SK-N-SH treated with all-trans-retinoic acid at 6 μM for 48 hours (cell line): Measurements from ENCODE around the gene FBXO22.

ENCODE experiments used
- ATAC-seq: fragments of 200-7000 bp; cut with Tn5 transposase; 3 replicates; pipeline ENCODE4 v1.9.1; 2020; ENCODE audit warnings: mild to moderate bottlenecking, moderate library complexity
- ARNTL ChIP-seq: fragments of 450-650 bp; formaldehyde crosslinking; IDR thresholded peaks from 2 replicates; pipeline ENCODE4 v1.5.0; 2020; ENCODE audit warnings: low read depth, mild to moderate bottlenecking, moderate library complexity, borderline replicate concordance
- ESRRG ChIP-seq: fragments of 250-450 bp; sonication (Bioruptor Pico); IDR thresholded peaks from 2 replicates; pipeline ENCODE4 v1.6.1; 2021; ENCODE audit warnings: mild to moderate bottlenecking
- OSR1 ChIP-seq: fragments of 250-450 bp; sonication (Bioruptor Pico); IDR thresholded peaks from 2 replicates; pipeline ENCODE4 v1.8.0; 2022; ENCODE audit warnings: moderate library complexity, mild to moderate bottlenecking, inconsistent platforms
- TCF4 ChIP-seq: fragments of 250-450 bp; sonication (Bioruptor Pico); IDR thresholded peaks from 2 replicates; pipeline ENCODE4 v1.8.0; 2021; ENCODE audit warnings: mild to moderate bottlenecking, moderate library complexity, borderline replicate concordance
- TOX ChIP-seq: fragments of 250-450 bp; sonication (Bioruptor Pico); IDR thresholded peaks from 2 replicates; pipeline ENCODE4 v1.8.0; 2021; ENCODE audit warnings: mild to moderate bottlenecking, moderate library complexity, borderline replicate concordance
- ZFP3 ChIP-seq: fragments of 250-450 bp; sonication (Bioruptor Pico); IDR thresholded peaks from 2 replicates; pipeline ENCODE4 v1.5.0; 2020; ENCODE audit warnings: mild to moderate bottlenecking, moderate library complexity
- ZNF565 ChIP-seq: fragments of 450-650 bp; formaldehyde crosslinking; conservative IDR thresholded peaks from 2 replicates; pipeline ENCODE4 v1.5.0; 2020; ENCODE audit warnings: low read depth, mild to moderate bottlenecking, moderate library complexity
- ZNF70 ChIP-seq: fragments of 450-650 bp; formaldehyde crosslinking; IDR thresholded peaks from 2 replicates; pipeline ENCODE4 v1.5.0; 2020; ENCODE audit warnings: mild to moderate bottlenecking, moderate library complexity
- ZNF8 ChIP-seq: fragments of 450-650 bp; formaldehyde crosslinking; IDR thresholded peaks from 2 replicates; pipeline ENCODE4 v1.5.0; 2020; ENCODE audit warnings: mild to moderate bottlenecking, moderate library complexity
- TF ChIP-seq, protein P1 (sequence below): fragments of 250-450 bp; sonication (Bioruptor Pico); IDR thresholded peaks from 2 replicates; pipeline ENCODE4 v1.8.0; 2021; ENCODE audit warnings: low read depth, mild to moderate bottlenecking, moderate library complexity, borderline replicate concordance
- TF ChIP-seq, protein P2 (sequence below): fragments of 250-450 bp; sonication (Bioruptor Pico); IDR thresholded peaks from 2 replicates; pipeline ENCODE4 v1.8.0; 2020; ENCODE audit warnings: mild to moderate bottlenecking, moderate library complexity, borderline replicate concordance
- TF ChIP-seq, protein P3 (sequence below): fragments of 250-450 bp; sonication (Bioruptor Pico); IDR thresholded peaks from 2 replicates; pipeline ENCODE4 v1.5.1; 2020; ENCODE audit warnings: low read depth, mild to moderate bottlenecking, moderate library complexity
- TF ChIP-seq, protein P4 (sequence below): fragments of 250-450 bp; sonication (Bioruptor Pico); IDR thresholded peaks from 2 replicates; pipeline ENCODE4 v1.5.0; 2020; ENCODE audit warnings: mild to moderate bottlenecking, moderate library complexity

FBXO22 gene

DNA sequence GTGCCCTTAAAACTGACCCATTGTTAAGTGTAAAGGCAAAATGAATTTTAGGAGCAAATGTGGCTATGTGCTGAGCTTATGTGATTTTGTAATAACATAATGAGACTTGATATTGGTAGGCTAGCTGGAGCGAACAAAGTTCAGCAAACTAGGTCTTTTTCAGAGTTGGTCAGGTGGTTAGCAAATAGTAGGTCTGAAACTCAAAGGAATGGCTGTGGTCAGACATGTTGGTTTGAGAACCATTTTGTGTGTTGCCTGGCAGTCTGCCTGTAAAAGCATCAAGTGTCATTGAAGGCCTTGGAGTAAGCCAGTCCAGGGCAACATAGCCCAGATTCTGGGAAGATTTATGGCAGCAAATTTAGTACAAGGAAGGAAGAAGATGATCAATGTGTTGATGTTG is 16.4 kb downstream of the FBXO22 start:
- TF ChIP-seq, protein P1, sequence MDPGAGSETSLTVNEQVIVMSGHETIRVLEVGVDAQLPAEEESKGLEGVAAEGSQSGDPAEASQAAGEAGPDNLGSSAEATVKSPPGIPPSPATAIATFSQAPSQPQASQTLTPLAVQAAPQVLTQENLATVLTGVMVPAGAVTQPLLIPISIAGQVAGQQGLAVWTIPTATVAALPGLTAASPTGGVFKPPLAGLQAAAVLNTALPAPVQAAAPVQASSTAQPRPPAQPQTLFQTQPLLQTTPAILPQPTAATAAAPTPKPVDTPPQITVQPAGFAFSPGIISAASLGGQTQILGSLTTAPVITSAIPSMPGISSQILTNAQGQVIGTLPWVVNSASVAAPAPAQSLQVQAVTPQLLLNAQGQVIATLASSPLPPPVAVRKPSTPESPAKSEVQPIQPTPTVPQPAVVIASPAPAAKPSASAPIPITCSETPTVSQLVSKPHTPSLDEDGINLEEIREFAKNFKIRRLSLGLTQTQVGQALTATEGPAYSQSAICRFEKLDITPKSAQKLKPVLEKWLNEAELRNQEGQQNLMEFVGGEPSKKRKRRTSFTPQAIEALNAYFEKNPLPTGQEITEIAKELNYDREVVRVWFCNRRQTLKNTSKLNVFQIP (CRISPR knock-in tag): no peak
- TF ChIP-seq, protein P2, sequence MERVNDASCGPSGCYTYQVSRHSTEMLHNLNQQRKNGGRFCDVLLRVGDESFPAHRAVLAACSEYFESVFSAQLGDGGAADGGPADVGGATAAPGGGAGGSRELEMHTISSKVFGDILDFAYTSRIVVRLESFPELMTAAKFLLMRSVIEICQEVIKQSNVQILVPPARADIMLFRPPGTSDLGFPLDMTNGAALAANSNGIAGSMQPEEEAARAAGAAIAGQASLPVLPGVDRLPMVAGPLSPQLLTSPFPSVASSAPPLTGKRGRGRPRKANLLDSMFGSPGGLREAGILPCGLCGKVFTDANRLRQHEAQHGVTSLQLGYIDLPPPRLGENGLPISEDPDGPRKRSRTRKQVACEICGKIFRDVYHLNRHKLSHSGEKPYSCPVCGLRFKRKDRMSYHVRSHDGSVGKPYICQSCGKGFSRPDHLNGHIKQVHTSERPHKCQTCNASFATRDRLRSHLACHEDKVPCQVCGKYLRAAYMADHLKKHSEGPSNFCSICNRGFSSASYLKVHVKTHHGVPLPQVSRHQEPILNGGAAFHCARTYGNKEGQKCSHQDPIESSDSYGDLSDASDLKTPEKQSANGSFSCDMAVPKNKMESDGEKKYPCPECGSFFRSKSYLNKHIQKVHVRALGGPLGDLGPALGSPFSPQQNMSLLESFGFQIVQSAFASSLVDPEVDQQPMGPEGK: no peak
- TF ChIP-seq OSR1 (CRISPR knock-in tag) (no peak), ZNF70 (no peak), TCF4 (CRISPR knock-in tag) (no peak), ZFP3 (CRISPR knock-in tag) (no peak), ZNF8 (CRISPR knock-in tag) (no peak), TOX (no peak)
- TF ChIP-seq, protein P3, sequence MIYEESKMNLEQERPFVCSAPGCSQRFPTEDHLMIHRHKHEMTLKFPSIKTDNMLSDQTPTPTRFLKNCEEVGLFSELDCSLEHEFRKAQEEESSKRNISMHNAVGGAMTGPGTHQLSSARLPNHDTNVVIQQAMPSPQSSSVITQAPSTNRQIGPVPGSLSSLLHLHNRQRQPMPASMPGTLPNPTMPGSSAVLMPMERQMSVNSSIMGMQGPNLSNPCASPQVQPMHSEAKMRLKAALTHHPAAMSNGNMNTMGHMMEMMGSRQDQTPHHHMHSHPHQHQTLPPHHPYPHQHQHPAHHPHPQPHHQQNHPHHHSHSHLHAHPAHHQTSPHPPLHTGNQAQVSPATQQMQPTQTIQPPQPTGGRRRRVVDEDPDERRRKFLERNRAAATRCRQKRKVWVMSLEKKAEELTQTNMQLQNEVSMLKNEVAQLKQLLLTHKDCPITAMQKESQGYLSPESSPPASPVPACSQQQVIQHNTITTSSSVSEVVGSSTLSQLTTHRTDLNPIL (CRISPR knock-in tag): no peak
- ATAC-seq: no peak

DNA sequence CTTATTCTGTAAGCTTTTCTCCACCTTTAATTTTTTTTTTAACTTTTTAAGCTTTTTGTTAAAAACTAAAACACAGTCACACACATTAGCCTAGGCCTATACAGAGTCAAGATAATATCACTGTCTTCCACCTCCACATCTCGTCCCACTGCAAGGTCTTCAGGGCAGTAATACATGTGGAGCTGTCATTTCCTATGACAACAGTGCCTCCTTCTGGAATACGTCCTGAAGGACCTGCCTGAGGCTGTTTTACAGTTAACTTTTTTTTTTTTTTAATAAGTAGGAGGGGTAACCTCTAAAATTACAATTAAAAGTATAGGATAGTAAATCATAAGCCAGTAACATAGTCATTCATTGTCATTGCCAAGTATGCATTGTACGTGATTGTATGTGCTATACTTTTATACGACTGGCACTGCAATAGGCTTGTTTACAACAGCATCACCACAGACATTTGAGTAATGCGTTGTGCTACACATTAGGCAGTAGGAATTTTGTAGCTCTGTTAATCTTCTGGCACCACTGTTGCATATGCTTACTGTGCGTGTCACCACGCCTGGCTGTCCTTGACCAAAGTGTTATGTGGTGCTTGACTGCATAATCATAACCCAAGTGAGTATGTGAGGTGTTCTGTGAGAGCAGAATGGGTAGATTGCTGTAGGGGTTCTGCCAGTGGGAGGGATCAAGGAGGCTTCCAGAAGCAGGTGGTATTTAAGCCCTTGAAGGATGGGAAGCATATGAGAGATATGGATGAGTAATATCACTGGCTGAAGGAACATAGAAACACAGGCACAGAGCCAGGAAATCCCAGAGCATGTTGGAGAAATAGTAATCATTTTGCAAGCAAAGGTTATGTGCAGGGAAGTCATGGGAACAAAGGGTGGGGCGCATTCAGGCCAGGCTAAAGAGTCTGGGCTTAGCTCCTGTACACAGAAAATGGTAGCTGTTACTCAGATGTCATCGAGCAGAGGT is 18.3 kb downstream of the FBXO22 start:
- TF ChIP-seq, protein P3 (CRISPR knock-in tag): no peak
- TF ChIP-seq OSR1 (CRISPR knock-in tag): no peak
- TF ChIP-seq, protein P4, sequence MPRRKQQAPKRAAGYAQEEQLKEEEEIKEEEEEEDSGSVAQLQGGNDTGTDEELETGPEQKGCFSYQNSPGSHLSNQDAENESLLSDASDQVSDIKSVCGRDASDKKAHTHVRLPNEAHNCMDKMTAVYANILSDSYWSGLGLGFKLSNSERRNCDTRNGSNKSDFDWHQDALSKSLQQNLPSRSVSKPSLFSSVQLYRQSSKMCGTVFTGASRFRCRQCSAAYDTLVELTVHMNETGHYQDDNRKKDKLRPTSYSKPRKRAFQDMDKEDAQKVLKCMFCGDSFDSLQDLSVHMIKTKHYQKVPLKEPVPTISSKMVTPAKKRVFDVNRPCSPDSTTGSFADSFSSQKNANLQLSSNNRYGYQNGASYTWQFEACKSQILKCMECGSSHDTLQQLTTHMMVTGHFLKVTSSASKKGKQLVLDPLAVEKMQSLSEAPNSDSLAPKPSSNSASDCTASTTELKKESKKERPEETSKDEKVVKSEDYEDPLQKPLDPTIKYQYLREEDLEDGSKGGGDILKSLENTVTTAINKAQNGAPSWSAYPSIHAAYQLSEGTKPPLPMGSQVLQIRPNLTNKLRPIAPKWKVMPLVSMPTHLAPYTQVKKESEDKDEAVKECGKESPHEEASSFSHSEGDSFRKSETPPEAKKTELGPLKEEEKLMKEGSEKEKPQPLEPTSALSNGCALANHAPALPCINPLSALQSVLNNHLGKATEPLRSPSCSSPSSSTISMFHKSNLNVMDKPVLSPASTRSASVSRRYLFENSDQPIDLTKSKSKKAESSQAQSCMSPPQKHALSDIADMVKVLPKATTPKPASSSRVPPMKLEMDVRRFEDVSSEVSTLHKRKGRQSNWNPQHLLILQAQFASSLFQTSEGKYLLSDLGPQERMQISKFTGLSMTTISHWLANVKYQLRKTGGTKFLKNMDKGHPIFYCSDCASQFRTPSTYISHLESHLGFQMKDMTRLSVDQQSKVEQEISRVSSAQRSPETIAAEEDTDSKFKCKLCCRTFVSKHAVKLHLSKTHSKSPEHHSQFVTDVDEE (CRISPR knock-in tag): no peak
- TF ChIP-seq, protein P1 (CRISPR knock-in tag): no peak
- peak; percentile 93 for ATAC-seq

DNA sequence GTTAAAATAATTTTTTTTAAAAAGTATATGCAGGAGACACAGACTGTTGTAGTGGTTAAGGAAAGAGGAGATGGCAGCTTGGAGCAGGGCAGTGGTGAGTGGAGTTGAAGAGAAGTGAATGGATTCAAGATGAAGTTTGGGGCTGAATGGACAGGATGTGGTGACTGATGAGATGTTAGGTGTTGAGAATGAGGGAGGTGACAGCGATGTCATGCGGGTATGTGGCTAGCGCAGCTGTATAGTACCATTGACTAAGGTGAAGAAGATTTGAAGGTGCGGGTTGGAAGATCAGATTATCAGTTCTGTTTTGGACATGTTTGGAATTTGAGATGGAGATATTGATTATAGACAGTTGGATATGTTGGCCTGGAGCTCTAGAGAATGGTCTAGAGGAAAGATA is 20.1 kb downstream of the FBXO22 start:
- no peak for ATAC-seq
- no peak for TF ChIP-seq ARNTL (CRISPR knock-in tag)
- TF ChIP-seq, protein P3 (CRISPR knock-in tag): no peak
- TF ChIP-seq ZNF565 (CRISPR knock-in tag): no peak
- no peak for TF ChIP-seq TCF4 (CRISPR knock-in tag)
- TF ChIP-seq, protein P4 (CRISPR knock-in tag): no peak
- no peak for TF ChIP-seq OSR1 (CRISPR knock-in tag)
- no peak for TF ChIP-seq ZNF8 (CRISPR knock-in tag)
- no peak for TF ChIP-seq ZFP3 (CRISPR knock-in tag)
- TF ChIP-seq, protein P2: no peak
- TF ChIP-seq ESRRG (CRISPR knock-in tag): no peak
